Measurements from ENCODE around the gene UGDH. TPM values are rescaled to one million over a fixed set of nuclear protein-coding genes. Genes with fewer than 3 reads are reported as not detected.
A peak's percentile ranks its signal among the peaks of the same experiment; 100 is the strongest.
"Not testable (repeated sequence)": the region's sequence is repeated elsewhere in the genome, so short reads cannot be mapped to it uniquely, and the experiment has no call there.

The UGDH gene
- polyA plus RNA-seq, 2 of the 4 experiments (the other 2 are of a cell fraction): 610 to 691 TPM

GRCh38 chr4:39458505-39459300, 68.5 kb downstream of the UGDH start, which contains the start of the genes LIAS and RPL9 (continued):
- TF ChIP-seq BCL3 (IDR thresholded peaks at IDR 0.05): peak; percentile 96
- TF ChIP-seq ZSCAN20 (CRISPR knock-in tag; IDR thresholded peaks at IDR 0.05): no peak
- TF ChIP-seq CBX8 (IDR thresholded peaks at IDR 0.05): no peak

GRCh38 chr4:39458161-39458504, 69.1 kb downstream of the UGDH start:
- 1% methylated on average over 13 of the region's 13 CpGs for WGBS (ENCODE audit: missing lambda C conversion rate)
- CTCF ChIA-PET: interaction anchor here (1.4 kb wide), 1 partner anchor 11 kb away, joined by 5 read pairs; no protein-coding TSS in a partner anchor
- not testable (repeated sequence) for FAIRE-seq

GRCh38 chr4:39456946-39457763, 70.1 kb downstream of the UGDH start:
- DNase-seq (ENCODE audit: low read depth in 1 of 2, low spot score in 1 of 2): no peak
- CTCF ChIA-PET: no interaction called here
- H3K4me3 ChIP-seq: peak overlapping the region; percentile 82
- no peaks in the 10 kb centered on the region for H3K9me3 ChIP-seq
- peaks cover 42% of the 10 kb centered on the region for H3K4me1 ChIP-seq
- POLR2A ChIA-PET: interaction anchor here (1.4 to 1.9 kb wide), 2 partner anchors 9 to 91 kb away, joined by 3 to 9 read pairs; partner anchors contain the start of gene RFC1
- TF ChIP-seq HEYL (CRISPR knock-in tag; IDR thresholded peaks at IDR 0.05): no peak
- no peak for TF ChIP-seq HES2 (IDR thresholded peaks at IDR 0.05)
- no peak for TF ChIP-seq ZNF302 (CRISPR knock-in tag; IDR thresholded peaks at IDR 0.05)
- no peak for TF ChIP-seq HOXB5 (CRISPR knock-in tag; IDR thresholded peaks at IDR 0.05)
- no peak for TF ChIP-seq RARB (CRISPR knock-in tag; IDR thresholded peaks at IDR 0.05)
- WGBS (ENCODE audit: missing lambda C conversion rate): 44% methylated on average over 10 of the region's 10 CpGs
- FAIRE-seq: no peak
- ATAC-seq: no peak
- H3K27ac ChIP-seq: peak overlapping the region; percentile 93 to 94
- peak overlapping the region; percentile 94 for H3K4me2 ChIP-seq

More at GRCh38 chr4:39458161-39458504, 69.1 kb downstream of the UGDH start:
- not testable (repeated sequence) for DNase-seq (ENCODE audit: low read depth in 1 of 2, low spot score in 1 of 2); H3K9me3 ChIP-seq
- ATAC-seq: peak in 1 of 2 experiments; percentile 12; a peak in 3 of 6 replicates
- peaks cover 38% of the 10 kb centered on the region for H3K4me1 ChIP-seq
- peak overlapping the region; percentile 93 to 94 for H3K27ac ChIP-seq
- POLR2A ChIA-PET: interaction anchor here (0.6 to 3.1 kb wide), 7 partner anchors 9 to 275 kb away, joined by 4 to 16 read pairs (median 8); partner anchors contain the start of genes RFC1 and UGDH
- H3K4me3 ChIP-seq: peak overlapping the region; percentile 82
- peak overlapping the region; percentile 94 for H3K4me2 ChIP-seq

GRCh38 chr4:39455486-39455885, 71.8 kb downstream of the UGDH start:
- Histone ChIP-seq H3K4me1 (peaks cover 44% of the 10 kb centered on the region), H3K27ac (no peak overlapping the region), H3K9me3 (no peaks in the 10 kb centered on the region), H3K4me2 (peak overlapping the region; percentile 94), H3K4me3 (no peak overlapping the region)
- FAIRE-seq (no peak), DNase-seq (ENCODE audit: low read depth in 1 of 2, low spot score in 1 of 2) (no peak), ATAC-seq (no peak)
- ChIA-PET POLR2A (no interaction called here), CTCF (interaction anchor here (1.1 kb wide), 1 partner anchor 14 kb away, joined by 3 read pairs; no protein-coding TSS in a partner anchor)
- 91% methylated on average over 6 of the region's 6 CpGs for WGBS (ENCODE audit: missing lambda C conversion rate)
- TF ChIP-seq SMC3 (IDR thresholded peaks at IDR 0.05) (no peak), ATOH8 (CRISPR knock-in tag; IDR thresholded peaks at IDR 0.05; ENCODE audit: low read depth) (no peak), CTCF (IDR thresholded peaks at IDR 0.05) (no peak), RFX5 (IDR thresholded peaks at IDR 0.05) (no peak), HDAC2 (IDR thresholded peaks at IDR 0.05) (no peak), KDM1A (IDR thresholded peaks at IDR 0.05; ENCODE audit: low read depth) (no peak), HOXA7 (CRISPR knock-in tag; IDR thresholded peaks at IDR 0.05) (no peak), NFE2L2 (conservative IDR thresholded peaks at IDR 0.05; ENCODE audit: low read length) (no peak), PHF8 (IDR thresholded peaks at IDR 0.05; ENCODE audit: borderline replicate concordance, low read depth) (no peak), E2F6 (IDR thresholded peaks at IDR 0.05; ENCODE audit: borderline replicate concordance, low read depth) (no peak), TP53 (CRISPR knock-in tag; IDR thresholded peaks at IDR 0.05) (no peak), MAZ (IDR thresholded peaks at IDR 0.05; ENCODE audit: borderline replicate concordance, low read depth, low read length) (no peak), EP300 (IDR thresholded peaks at IDR 0.05) (no peak), MYC (IDR thresholded peaks at IDR 0.05; ENCODE audit: borderline replicate concordance, low read length) (no peak), MAFK (IDR thresholded peaks at IDR 0.05; ENCODE audit: partially characterized antibody) (no peak), USF2 (IDR thresholded peaks at IDR 0.05) (no peak), RARB (CRISPR knock-in tag; IDR thresholded peaks at IDR 0.05) (no peak)
